GM18520 (cell line): ENCODE measurements around the gene MIER2.
"Not testable (repeated sequence)": the region's sequence is repeated elsewhere in the genome, so short reads cannot be mapped to it uniquely, and the experiment has no call there.

Experiments used
- ATAC-seq: cut with Tn5 transposase; IDR thresholded peaks from one replicate; pipeline ENCODE4 v1.9.1; 2021; ENCODE audit not compliant: unreplicated experiment

Gene MIER2, protein sequence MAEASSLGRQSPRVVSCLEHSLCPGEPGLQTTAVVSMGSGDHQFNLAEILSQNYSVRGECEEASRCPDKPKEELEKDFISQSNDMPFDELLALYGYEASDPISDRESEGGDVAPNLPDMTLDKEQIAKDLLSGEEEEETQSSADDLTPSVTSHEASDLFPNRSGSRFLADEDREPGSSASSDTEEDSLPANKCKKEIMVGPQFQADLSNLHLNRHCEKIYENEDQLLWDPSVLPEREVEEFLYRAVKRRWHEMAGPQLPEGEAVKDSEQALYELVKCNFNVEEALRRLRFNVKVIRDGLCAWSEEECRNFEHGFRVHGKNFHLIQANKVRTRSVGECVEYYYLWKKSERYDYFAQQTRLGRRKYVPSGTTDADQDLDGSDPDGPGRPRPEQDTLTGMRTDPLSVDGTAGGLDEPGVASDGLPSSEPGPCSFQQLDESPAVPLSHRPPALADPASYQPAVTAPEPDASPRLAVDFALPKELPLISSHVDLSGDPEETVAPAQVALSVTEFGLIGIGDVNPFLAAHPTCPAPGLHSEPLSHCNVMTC

DNA sequence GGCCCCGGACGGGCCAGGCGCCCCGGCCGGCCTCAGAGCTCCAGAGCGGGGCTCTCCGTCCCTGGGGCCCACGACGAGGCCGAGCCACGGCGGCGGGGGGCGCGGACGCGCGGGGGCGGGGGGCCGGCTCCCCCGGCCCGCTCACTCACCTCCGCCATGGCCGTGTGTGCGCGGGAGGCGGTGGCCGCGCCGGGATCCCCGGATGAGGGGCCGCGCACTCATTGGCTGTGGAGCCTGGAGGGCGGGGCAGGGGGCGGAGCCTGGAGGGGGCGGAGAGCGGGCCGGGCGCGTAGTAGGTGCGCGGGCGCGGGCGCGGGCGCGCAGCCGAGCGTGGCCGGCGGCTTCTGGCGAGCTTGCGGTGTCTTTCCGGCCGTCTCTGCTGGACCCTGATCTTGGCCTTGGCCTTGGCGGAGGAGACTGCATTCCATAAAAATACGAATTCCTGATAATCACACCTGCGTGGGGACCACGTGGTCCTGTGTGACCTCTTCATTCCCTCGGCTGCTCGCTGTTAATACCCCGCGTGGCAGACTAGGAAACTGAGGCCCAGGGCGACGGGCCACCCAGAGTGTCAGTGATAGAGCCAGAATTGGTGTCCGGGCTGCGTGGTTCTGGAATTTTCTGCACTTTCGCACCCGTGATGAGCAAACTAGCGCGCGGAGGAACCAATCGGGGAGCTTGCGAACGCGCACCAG, at the start of gene MIER2:
MIER2 (minus strand) TSS at position 172 of the 695 bp plus-strand sequence; CDS start at position 158, 14 bp downstream.
- peak; percentile 73 for ATAC-seq

DNA sequence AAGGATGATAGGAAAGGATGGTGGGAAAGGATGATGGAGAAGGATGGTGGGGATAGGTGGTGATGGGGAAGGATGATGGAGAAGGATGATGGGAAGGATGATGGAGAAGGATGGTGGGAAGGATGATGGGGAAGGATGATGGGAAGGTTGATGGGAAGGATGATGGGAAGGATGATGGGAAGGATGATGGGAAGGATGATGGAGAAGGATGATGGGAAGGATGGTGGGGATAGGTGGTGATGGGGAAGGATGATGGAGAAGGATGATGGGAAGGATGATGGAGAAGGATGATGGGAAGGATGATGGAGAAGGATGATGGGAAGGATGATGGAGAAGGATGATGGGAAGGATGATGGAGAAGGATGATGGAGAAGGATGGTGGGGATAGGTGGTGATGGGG, 49.0 kb upstream of the MIER2 start:
- not testable (repeated sequence) for ATAC-seq

DNA sequence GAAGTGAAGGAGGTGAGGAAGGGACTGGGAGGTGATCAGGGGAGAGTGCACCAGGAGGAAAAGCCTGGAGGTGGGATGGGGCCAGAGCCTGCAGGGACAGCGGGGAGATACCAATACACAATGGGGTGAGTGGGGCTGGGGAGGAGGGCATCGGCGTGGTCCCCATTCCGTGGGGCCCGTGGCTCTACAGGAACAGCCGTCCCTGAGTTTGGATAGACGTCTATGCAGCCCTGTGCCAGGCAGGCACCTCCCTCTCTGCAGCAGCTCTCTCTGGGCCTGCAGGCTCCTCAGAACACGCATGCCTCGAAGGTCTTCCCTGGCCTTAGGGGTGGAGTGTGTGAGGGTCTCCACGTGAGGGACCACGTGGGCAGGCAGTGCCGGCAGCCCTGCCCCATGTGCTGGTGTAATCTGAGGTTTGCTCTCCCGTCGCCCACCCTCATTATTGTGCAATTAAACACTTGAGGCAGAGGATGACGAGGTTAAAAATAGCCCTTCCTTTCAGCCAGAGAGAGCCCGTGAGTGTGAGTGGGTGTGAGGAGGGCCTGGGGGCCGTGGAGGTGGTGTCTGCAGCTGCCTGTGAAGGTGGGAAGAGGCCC, 47.9 kb upstream of the MIER2 start:
- ATAC-seq = no peak

DNA sequence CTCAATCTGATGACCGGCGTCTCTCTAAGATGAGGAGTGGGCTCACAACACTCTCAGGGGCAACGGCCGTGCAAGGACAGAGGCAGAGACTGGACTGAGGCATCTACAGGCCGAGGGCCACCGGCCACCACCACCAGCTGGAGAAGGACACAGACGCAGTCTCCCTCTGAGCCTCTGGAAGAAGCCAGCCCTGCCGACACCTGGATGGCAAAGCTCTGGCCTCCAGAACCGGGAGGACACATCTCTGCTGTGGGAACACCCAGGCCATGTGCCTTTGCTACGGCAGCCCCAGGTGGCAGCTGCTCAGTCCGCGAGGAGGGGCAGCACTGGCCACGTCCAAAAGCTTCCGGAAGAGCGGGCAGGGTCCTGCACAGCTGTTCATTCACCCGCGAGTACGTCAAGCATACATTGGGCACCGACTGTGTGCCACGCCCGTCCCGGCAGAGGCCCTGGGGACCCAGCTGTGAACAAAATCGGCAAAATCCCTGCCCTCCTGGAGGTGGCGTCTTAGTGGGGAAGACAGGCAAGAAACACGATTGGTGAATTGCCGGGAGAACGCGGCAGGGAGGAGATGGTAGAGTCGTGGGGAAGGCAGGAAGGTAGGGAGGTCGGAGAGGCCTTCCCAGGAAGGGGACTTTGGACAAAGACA, 47.3 kb upstream of the MIER2 start:
- no peak for ATAC-seq

- ATAC-seq = no peak
Observed at GRCh38 chr19:391207-391557, 46.6 kb upstream of the MIER2 start.

- ATAC-seq = no peak
Observed at GRCh38 chr19:390386-391206, 46.0 kb upstream of the MIER2 start.

GRCh38 chr19:389935-390289, 45.3 kb upstream of the MIER2 start:
- no peak for ATAC-seq

- no peak for ATAC-seq
Observed at GRCh38 chr19:389255-389934, 44.8 kb upstream of the MIER2 start.

GRCh38 chr19:388691-389090, 44.1 kb upstream of the MIER2 start:
- no peak for ATAC-seq

DNA sequence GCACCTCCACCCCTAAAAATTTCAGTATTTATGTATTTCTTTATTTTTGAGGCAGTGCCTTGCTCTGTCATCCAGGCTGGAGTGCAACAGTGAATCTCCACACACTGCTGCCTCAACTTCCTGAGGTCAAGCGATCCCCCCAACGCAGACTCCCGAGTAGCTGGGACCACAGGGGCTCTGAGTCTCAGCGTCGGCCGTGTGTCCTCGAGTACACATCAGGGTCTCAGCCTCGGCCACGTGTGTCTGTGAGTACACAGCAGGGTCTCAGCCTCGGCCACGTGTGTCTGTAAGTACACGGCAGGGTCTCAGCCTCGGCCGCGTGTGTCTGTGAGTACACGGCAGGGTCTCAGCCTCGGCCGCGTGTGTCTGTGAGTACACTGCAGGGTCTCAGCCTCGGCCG, 43.2 kb upstream of the MIER2 start:
- ATAC-seq = no peak

DNA sequence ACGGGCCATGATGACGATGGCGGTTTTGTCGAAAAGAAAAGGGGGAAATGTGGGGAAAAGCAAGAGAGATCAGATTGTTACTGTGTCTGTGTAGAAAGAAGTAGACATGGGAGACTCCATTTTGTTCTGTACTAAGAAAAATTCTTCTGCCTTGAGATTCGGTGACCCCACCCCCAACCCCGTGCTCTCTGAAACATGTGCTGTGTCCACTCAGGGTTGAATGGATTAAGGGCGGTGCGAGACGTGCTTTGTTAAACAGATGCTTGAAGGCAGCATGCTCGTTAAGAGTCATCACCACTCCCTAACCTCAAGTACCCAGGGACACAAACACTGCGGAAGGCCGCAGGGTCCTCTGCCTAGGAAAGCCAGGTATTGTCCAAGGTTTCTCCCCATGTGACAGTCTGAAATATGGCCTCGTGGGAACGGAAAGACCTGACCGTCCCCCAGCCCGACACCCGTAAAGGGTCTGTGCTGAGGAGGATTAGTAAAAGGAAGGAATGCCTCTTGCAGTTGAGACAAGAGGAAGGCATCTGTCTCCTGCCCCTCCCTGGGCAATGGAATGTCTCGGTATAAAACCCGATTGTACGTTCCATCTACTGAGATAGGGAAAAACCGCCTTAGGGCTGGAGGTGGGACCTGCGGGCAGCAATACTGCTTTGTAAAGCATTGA, 42.2 kb upstream of the MIER2 start:
- ATAC-seq = not testable (repeated sequence)

- ATAC-seq = not testable (repeated sequence)
Observed at GRCh38 chr19:386189-386588, 41.6 kb upstream of the MIER2 start.

- ATAC-seq = no peak
Observed at GRCh38 chr19:384799-385169, 40.2 kb upstream of the MIER2 start.

- no peak for ATAC-seq
Observed at GRCh38 chr19:383922-384798, 39.6 kb upstream of the MIER2 start.

DNA sequence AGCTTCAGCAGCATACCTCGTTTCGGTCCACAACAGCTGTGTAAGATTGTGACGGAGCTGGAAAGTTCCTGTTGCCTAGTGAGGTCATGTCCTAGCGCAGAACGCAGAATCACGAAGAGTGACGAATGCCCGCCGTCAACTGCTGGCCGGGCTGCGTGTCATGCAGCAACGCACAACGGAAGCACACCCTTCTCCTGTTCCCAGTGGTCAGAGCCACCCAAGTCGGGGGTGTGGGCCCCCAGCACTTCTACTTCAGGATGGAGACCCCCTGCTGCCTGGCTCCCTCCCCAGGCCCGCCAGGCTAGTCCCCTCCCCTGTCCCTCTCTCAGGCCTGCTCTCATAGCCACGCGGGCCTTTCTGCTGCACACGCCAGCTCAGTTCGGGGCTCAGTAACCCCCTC, 38.4 kb upstream of the MIER2 start:
- ATAC-seq = no peak

GRCh38 chr19:382578-382977, 38.0 kb upstream of the MIER2 start:
- not testable (repeated sequence) for ATAC-seq

DNA sequence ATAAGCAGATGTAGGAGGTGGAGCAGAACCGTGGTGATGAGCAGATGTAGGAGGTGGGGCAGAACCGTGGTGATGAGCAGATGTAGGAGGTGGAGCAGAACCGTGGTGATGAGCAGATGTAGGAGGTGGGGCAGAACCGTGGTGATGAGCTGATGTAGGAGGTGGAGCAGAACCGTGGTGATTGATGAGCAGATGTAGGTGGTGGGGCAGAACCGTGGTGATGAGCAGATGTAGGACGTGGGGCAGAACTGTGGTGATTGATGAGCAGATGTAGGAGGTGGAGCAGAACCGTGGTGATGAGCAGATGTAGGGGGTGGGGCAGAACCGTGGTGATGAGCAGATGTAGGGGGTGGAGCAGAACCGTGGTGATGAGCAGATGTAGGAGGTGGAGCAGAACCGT, 37.3 kb upstream of the MIER2 start:
- not testable (repeated sequence) for ATAC-seq

- ATAC-seq = not testable (repeated sequence)
Observed at GRCh38 chr19:380618-381219, 36.1 kb upstream of the MIER2 start.
